Muscle of leg (tissue), 11 donors: ENCODE results near the gene MMP14. TPM values are rescaled to one million over a fixed set of nuclear protein-coding genes. Genes with fewer than 3 reads are reported as not detected.

ENCODE experiments used
- DNase-seq: peaks from one replicate; pipeline ENCODE4 v3.0.0; 2013
- H3K27ac ChIP-seq: one replicate; pipeline ENCODE4 v1.5.1; 2013; ENCODE audit warnings: mild to moderate bottlenecking, low read length, control low read depth
- H3K27me3 ChIP-seq: one replicate; pipeline ENCODE4 v1.6.1; 2013; ENCODE audit warnings: low read length; ENCODE audit not compliant: control insufficient read depth, insufficient read depth
- H3K36me3 ChIP-seq: one replicate; pipeline ENCODE4 v1.6.1; 2013; ENCODE audit warnings: low read length; ENCODE audit not compliant: control insufficient read depth, insufficient read depth
- H3K4me1 ChIP-seq: one replicate; pipeline ENCODE4 v1.6.1; 2013; ENCODE audit warnings: low read length; ENCODE audit not compliant: control insufficient read depth, insufficient read depth
- H3K4me3 ChIP-seq: one replicate; pipeline ENCODE4 v1.5.1; 2013; ENCODE audit warnings: low read length, control low read depth
- H3K9me3 ChIP-seq: replicated peaks from 2 replicates; pipeline ENCODE4 v1.6.1; 2013; ENCODE audit warnings: low read depth, low read length; ENCODE audit not compliant: control insufficient read depth
- WGBS: methylation state at CpG from one replicate; pipeline ENCODE4 v1.1.5; 2013; ENCODE audit warnings: missing lambda C conversion rate; ENCODE audit not compliant: insufficient coverage; 5-methylcytosine and 5-hydroxymethylcytosine counted together
- polyA plus RNA-seq, 8 donors: library from polyadenylated mRNA; unstranded; fragments of 120-200 nt; gene quantifications; one replicate each; pipeline versions ENCODE4 v1.2.1 to v1.2.3, GENCODE V29; 2013; ENCODE audit warnings: inconsistent platforms in 1 of 8, low replicate concordance in 1 of 8; ENCODE audit not compliant: insufficient read length in 8 of 8, insufficient read depth in 1 of 8
- total RNA-seq: library from RNA; stranded (reverse); fragments of 120-200 nt; gene quantifications from one replicate; pipeline ENCODE4 v1.2.4, GENCODE V29; 2013

MMP14 gene
- total and polyA plus RNA-seq, 9 donors, result 108 to 315 (median 198) TPM

GRCh38 chr14:22884076-22884737, 47.8 kb downstream of the MMP14 start:
- no peak for DNase-seq
- Histone ChIP-seq H3K27ac (no peak overlapping the region), H3K4me1 (peaks cover 42% of the 10 kb centered on the region), H3K36me3 (no peaks in the 10 kb centered on the region), H3K9me3 (no peaks in the 10 kb centered on the region), H3K4me3 (no peak overlapping the region), H3K27me3 (peaks cover 15% of the 10 kb centered on the region)
- 79% methylated on average over 5 of the region's 7 CpGs for WGBS

GRCh38 chr14:22884738-22885523, 48.5 kb downstream of the MMP14 start:
- Histone ChIP-seq H3K27ac (no peak overlapping the region), H3K4me1 (peaks cover 42% of the 10 kb centered on the region), H3K27me3 (peaks cover 15% of the 10 kb centered on the region), H3K9me3 (no peaks in the 10 kb centered on the region), H3K4me3 (no peak overlapping the region), H3K36me3 (no peaks in the 10 kb centered on the region)
- no peak for DNase-seq
- WGBS, result 77% methylated on average over 6 of the region's 11 CpGs

GRCh38 chr14:22885975-22886374, 49.6 kb downstream of the MMP14 start:
- Histone ChIP-seq H3K9me3 (no peaks in the 10 kb centered on the region), H3K27me3 (peaks cover 15% of the 10 kb centered on the region), H3K4me3 (no peak overlapping the region), H3K36me3 (no peaks in the 10 kb centered on the region), H3K27ac (no peak overlapping the region), H3K4me1 (peaks cover 42% of the 10 kb centered on the region)
- WGBS, result 82% methylated on average over 21 of the region's 21 CpGs
- DNase-seq, result no peak

- WGBS, result 2% methylated on average over 77 of the region's 77 CpGs
- peak; percentile 70 for DNase-seq
- no peaks in the 10 kb centered on the region for H3K36me3 ChIP-seq
- peaks cover 42% of the 10 kb centered on the region for H3K4me1 ChIP-seq
- H3K9me3 ChIP-seq, result no peaks in the 10 kb centered on the region
- H3K4me3 ChIP-seq, result peak overlapping the region; percentile 62
- H3K27ac ChIP-seq, result no peak overlapping the region
- peaks cover 15% of the 10 kb centered on the region for H3K27me3 ChIP-seq
These were observed 50.3 kb downstream of the MMP14 start for GRCh38 chr14:22886500-22887259.

GRCh38 chr14:22887260-22887989, 51.0 kb downstream of the MMP14 start:
- 40% methylated on average over 6 of the region's 11 CpGs for WGBS
- no peaks in the 10 kb centered on the region for H3K36me3 ChIP-seq
- H3K4me1 ChIP-seq, result peaks cover 36% of the 10 kb centered on the region
- peaks cover 12% of the 10 kb centered on the region for H3K27me3 ChIP-seq
- H3K9me3 ChIP-seq, result no peaks in the 10 kb centered on the region
- no peak overlapping the region for H3K27ac ChIP-seq
- DNase-seq, result peak; percentile 83
- H3K4me3 ChIP-seq, result peak overlapping the region; percentile 62

GRCh38 chr14:22887990-22888378, 51.6 kb downstream of the MMP14 start:
- no peak overlapping the region for H3K27ac ChIP-seq
- no peaks in the 10 kb centered on the region for H3K9me3 ChIP-seq
- no peak for DNase-seq
- WGBS, result 62% methylated on average over 5 of the region's 5 CpGs
- H3K36me3 ChIP-seq, result no peaks in the 10 kb centered on the region
- peaks cover 31% of the 10 kb centered on the region for H3K4me1 ChIP-seq
- H3K4me3 ChIP-seq, result no peak overlapping the region
- H3K27me3 ChIP-seq, result peaks cover 9% of the 10 kb centered on the region

GRCh38 chr14:22888662-22889061, 52.3 kb downstream of the MMP14 start:
- DNase-seq, result no peak
- Histone ChIP-seq H3K36me3 (no peaks in the 10 kb centered on the region), H3K4me1 (peaks cover 25% of the 10 kb centered on the region), H3K4me3 (no peak overlapping the region), H3K27me3 (peaks cover 3% of the 10 kb centered on the region), H3K9me3 (no peaks in the 10 kb centered on the region), H3K27ac (no peak overlapping the region)
- no CpG with 5 or more reads among the region's 4 CpGs for WGBS

- 100% methylated on average over 1 of the region's 1 CpG for WGBS
- no peak for DNase-seq
- H3K4me1 ChIP-seq, result peaks cover 22% of the 10 kb centered on the region
- no peaks in the 10 kb centered on the region for H3K36me3 ChIP-seq
- peaks cover 3% of the 10 kb centered on the region for H3K27me3 ChIP-seq
- no peak overlapping the region for H3K27ac ChIP-seq
- H3K4me3 ChIP-seq, result no peak overlapping the region
- no peaks in the 10 kb centered on the region for H3K9me3 ChIP-seq
These were observed 54.0 kb downstream of the MMP14 start for GRCh38 chr14:22890416-22890815.

GRCh38 chr14:22892488-22892887, 56.1 kb downstream of the MMP14 start:
- DNase-seq, result no peak
- 73% methylated on average over 3 of the region's 7 CpGs for WGBS
- H3K9me3 ChIP-seq, result no peaks in the 10 kb centered on the region
- H3K4me3 ChIP-seq, result no peak overlapping the region
- H3K4me1 ChIP-seq, result peaks cover 10% of the 10 kb centered on the region
- H3K27ac ChIP-seq, result no peak overlapping the region
- peaks cover 3% of the 10 kb centered on the region for H3K36me3 ChIP-seq
- no peaks in the 10 kb centered on the region for H3K27me3 ChIP-seq
